HG02970 (cell line): ENCODE data around the gene STOML1.
"Not testable (repeated sequence)": the region's sequence is repeated elsewhere in the genome, so short reads cannot be mapped to it uniquely, and the experiment has no call there.

Experiments
- ATAC-seq: cut with Tn5 transposase; IDR thresholded peaks from one replicate; pipeline ENCODE4 v1.9.1; 2021; ENCODE audit warnings: mild to moderate bottlenecking, moderate library complexity, moderate number of reproducible peaks; ENCODE audit not compliant: unreplicated experiment, low FRiP score

The STOML1 gene

GRCh38 chr15:73988445-73988969 lies 3.6 kb downstream of the STOML1 start:
- no peak for ATAC-seq

GRCh38 chr15:73987681-73988444 lies 4.2 kb downstream of the STOML1 start:
- ATAC-seq, result no peak

- ATAC-seq, result no peak
Observed at GRCh38 chr15:73987250-73987649, 4.8 kb downstream of the STOML1 start.

- no peak for ATAC-seq
Observed at GRCh38 chr15:73986776-73987056, 5.4 kb downstream of the STOML1 start.

- ATAC-seq, result no peak
Observed at GRCh38 chr15:73986055-73986775, 5.9 kb downstream of the STOML1 start.

GRCh38 chr15:73985101-73985873 lies 6.8 kb downstream of the STOML1 start:
- ATAC-seq, result no peak

- no peak for ATAC-seq
Observed at GRCh38 chr15:73984208-73984979, 7.7 kb downstream of the STOML1 start.

- no peak for ATAC-seq
Observed at GRCh38 chr15:73983773-73984172, 8.3 kb downstream of the STOML1 start.

- ATAC-seq, result no peak
Observed at GRCh38 chr15:73983211-73983727, 8.8 kb downstream of the STOML1 start.

GRCh38 chr15:73982222-73982962 lies 9.7 kb downstream of the STOML1 start:
- ATAC-seq, result no peak

- no peak for ATAC-seq
Observed at GRCh38 chr15:73981761-73982221, 10.3 kb downstream of the STOML1 start.

- ATAC-seq, result no peak
Observed at GRCh38 chr15:73979636-73980035, 12.5 kb downstream of the STOML1 start.

GRCh38 chr15:73978896-73979295 lies 13.2 kb downstream of the STOML1 start:
- ATAC-seq, result no peak

- not testable (repeated sequence) for ATAC-seq
Observed at GRCh38 chr15:73975440-73976125, 16.5 kb downstream of the STOML1 start.

GRCh38 chr15:73973683-73974200 lies 18.4 kb downstream of the STOML1 start:
- not testable (repeated sequence) for ATAC-seq

GRCh38 chr15:73972984-73973682 lies 19.0 kb downstream of the STOML1 start:
- no peak for ATAC-seq

- ATAC-seq, result no peak
Observed at GRCh38 chr15:73969151-73969759, 22.8 kb downstream of the STOML1 start.

- ATAC-seq, result no peak
Observed at GRCh38 chr15:73968461-73968860, 23.6 kb downstream of the STOML1 start.
